GM21423 (cell line): ENCODE data around the gene JCAD.

Experiments used
- ATAC-seq: cut with Tn5 transposase; IDR thresholded peaks from one replicate; pipeline ENCODE4 v1.9.1; 2021; ENCODE audit warnings: mild to moderate bottlenecking, moderate library complexity; ENCODE audit not compliant: unreplicated experiment

The JCAD gene

DNA sequence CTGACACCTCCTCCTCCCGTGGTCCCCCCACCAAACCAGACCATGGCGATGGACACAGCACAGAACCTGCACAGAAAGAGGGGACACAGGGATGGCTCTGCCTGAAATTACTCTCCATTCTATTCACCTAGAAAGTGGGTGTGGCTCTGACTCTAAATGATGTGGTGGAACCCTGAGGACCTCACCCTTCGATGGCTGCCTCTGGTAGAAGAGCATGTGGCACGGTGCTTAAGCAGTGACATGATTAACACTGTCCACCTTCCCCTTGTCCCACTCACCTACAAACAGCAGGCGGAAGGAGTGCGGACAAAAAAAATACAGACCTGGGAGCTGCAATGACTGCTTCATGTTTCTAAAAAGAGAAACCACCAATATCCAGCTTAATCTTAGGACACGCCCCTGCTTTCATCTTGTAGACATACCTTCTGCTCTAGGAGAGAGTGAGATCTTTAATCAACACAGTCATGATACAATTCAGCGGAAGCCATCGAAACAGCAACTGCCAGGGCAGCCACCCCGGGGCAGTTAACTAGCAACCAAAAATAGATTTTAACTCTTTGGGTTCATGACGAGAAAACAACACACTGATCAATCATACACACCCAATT, 11.4 kb downstream of the JCAD start:
- ATAC-seq = no peak

DNA sequence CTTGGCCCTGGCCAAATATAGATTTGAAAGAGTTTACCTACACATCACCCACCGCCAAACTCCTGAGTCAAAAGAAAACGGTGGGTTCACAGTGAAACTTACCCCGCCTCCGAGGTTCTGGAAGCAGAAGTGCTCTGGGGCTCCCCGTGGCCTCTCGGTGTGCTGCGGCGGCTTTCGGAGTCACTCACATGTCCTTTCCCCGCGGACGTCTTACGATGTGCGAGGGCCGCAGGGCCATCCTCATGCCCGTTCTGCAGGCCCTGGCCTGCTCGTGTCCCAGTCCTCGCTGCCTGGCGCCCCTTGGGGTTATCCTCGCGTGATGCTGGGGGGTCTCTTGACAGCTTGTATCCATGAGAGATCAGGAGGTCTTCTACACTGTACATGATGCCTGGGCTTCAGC, 12.0 kb downstream of the JCAD start:
- ATAC-seq = no peak

DNA sequence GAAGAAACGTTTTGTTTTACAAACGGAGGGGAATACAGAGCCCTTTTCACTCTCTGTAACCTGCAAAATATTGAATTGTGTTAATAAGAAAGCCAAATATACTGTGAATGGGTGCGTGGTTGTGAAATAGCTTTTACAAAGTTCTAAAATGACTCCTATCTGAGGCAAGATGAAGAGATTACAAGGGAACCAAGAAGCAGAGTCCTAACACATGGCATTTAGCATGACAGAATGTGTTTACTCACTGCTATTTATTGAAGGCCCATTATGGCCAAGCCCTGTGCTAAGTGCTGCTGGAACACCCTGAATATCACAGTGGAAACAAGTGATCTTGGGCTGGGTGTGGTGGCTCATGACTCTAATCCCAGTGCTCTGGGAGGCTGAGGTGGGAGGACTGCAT, 12.9 kb downstream of the JCAD start:
- no peak for ATAC-seq

DNA sequence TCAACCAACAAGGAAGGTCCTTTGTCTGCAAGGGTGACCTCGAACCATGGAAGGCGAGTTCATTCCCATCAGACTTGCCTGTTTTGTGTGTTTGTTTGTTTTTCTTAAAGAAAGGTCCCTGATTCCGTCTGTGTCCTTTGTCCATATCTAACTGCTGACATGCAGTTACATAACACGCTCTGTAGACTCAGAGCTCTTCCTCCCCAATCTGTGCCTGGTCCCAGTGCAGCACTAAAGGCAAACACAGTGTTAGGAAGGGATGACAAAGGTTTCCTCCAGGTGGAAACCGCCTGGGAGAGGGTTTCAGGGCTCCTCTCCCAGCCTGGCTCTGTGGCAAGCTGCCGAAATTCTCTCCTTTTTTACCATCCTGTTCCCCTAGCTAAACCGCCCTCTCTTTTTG, 13.4 kb downstream of the JCAD start:
- ATAC-seq = no peak

DNA sequence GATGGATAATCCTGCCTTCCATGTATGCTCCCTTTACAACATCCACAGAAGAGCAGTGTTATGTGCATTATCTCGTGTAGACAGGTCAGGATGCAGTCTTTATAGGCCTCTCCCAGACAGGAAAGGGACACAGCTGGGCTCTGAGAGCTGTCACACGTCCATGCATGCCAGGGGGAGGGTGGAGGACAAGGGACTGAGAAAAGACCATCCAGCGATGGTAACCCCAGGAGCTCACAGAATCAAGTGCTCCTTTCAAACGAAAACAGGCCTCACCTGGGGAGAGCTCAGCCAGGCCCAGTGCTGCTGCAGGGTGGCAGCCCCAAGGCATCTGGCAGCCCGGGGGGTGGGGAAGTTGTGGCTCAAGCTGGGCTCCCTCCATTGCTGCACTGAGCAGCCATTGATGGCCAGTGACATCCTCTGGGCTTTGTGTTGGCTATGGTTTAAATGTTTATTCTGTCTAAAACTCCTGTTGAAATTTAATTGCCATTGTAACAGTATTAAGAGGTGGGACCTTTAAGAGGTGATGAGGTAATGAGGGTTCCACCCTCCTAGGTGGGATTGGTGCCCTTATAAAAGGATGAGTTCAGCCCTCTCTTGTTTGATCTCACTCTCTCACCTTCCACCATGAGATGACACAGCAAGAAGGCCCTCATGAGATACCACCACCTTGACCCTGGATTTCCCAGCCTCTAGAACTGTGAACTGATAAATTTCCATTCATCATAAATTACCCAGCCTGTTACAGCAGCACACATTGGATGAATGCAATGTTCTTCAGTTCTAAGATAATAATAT, 15.7 kb downstream of the JCAD start:
- no peak for ATAC-seq

DNA sequence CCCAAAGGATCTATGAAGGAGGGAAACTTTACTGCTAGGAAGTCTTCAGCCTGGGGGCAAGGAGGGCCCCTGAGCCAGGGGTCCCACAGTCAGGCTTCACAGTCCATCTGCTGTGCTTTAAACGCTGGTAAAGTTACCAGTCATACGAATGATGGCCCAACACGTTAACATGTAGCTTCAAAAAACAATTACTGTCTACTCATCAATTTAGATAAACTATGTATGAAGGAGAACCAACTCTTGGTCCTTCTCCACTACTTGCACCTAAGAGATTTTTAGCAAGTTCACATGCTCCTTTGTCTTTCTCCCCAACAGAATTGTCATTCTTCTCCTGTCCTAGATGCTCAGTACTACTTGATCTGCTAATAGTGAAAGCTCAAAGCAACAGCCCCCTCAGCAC, 16.6 kb downstream of the JCAD start:
- ATAC-seq = no peak

DNA sequence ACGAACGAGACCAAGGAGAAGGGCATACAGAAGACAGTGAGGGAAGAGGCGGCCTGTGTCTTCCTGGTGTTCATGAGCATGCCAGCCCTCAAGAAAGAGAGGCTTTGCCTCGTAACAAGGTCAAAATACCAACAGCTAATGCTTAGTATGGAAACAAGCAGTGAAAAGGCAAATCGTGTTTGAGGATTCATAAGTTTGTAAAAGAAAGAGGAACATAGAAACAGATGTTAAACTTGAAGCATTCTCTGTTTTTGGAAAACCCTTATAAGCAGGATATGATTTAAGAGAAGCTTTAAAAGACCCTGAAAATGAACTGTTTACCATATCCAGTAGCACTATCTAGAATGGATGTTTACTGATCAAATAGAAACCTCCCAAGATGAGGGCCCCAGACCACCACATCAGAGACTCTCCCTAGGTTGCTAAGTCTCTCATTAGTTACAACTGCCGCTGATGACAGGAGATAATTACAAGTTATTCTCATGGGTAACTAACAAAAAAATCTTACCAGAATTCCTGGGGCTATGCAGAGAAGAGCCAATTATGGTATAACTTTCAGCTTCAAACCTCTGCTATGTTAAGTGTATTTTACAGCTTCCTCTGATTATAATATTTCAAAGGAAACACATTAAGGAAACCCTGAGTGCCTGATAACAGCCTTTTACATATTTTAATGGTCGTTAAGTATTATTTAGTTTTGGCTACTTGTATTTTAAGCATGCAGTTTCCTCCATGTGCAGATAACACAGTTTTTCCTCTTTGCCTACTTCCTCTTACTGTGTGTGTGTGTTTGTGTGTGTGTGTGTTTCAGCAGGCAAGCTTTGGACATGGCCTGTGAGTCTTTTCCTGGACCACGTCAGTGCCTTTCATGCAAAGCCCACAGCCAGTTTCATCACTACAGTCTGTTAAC, 17.9 kb downstream of the JCAD start:
- ATAC-seq = no peak

DNA sequence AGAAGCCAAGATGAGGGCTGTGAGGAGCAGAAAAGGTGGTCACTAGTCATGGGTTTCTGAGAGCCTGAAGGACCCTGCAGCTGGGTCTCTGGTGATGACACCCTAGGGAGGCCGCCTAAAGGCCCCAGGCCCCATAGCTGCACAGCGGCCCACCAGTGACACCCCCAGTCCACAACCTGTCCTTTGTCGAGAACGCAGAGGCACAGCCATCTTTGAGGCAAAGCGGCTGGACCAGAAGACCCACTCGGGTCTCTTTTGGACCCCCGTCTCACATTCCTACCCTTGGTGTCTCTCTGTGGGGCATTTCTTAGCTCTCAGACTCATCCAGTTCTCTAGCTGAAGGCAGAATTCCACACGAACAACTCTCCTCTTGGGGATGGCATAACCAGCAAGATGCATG, 18.8 kb downstream of the JCAD start:
- no peak for ATAC-seq

DNA sequence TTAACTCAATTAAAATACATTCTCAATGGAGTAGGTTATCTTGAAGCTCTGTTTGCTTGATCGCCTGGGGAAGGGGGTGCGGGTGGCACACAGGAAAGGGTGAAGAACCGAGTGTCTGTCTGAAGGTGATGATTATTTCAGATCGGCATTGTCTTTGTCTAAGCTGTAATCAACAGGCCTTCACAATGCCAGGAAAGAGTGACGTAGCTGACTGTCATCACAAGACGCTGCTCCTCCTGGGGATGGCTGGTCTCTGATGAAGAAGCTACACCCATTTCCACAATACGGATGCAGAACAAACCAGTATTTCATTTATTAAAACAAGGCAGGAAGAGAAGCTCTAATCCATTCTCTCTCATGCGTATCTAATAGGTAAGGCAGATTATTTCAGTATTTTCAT, 19.4 kb downstream of the JCAD start:
- ATAC-seq = no peak

DNA sequence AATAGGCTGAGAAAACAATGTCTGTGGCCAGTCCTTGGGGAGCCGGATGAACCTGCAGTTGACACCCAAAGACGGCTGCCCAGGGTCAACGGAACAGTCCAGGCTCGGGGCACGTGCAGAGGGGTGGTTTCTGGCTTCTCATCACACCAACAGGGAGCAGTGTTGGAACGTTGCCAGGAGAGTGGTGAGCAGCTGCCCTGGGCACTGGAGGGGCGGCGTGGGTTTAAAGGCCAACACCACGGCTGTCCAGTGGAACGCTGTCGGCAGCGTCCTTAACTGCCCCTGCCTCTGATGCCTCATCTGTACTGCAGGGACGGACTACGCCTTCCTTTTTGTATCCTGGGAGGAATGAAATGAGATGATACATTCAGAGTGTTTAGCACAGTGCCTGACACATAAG, 19.8 kb downstream of the JCAD start:
- no peak for ATAC-seq

DNA sequence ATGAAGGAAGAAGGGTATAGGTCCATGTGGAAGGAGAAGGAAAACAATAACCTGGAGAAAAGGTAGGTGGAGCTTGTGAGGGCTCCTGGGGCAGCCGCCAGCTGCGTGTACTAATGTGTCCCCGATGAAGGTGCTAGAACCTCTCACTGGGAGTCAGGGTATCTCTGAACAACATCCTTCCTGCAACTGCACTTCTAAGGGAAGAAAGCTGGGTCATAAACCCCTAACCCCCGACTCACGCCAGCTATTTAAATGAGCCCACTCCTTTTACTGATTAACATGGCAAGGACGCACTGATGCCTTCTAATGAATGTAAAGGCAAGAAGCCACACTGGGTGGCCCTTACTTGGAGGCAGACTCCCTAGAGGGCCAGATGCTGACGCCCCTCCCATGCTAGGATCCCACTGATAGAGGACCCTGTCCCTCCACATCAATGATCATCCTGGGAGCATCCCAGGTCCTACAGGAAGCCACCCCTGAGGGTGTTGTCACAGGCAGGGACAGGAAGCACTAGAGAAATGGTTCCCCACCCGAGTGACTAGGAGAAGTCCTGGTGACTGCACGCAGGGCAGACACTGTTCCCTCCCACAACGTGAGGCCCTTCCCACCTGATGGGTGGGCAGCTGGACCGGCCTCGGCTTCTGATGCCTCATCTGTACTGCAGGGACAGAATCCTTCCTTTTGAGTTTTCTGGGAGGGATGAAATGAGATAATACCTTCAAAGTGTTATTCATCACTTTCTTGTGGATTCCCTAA, 20.4 kb downstream of the JCAD start:
- no peak for ATAC-seq

DNA sequence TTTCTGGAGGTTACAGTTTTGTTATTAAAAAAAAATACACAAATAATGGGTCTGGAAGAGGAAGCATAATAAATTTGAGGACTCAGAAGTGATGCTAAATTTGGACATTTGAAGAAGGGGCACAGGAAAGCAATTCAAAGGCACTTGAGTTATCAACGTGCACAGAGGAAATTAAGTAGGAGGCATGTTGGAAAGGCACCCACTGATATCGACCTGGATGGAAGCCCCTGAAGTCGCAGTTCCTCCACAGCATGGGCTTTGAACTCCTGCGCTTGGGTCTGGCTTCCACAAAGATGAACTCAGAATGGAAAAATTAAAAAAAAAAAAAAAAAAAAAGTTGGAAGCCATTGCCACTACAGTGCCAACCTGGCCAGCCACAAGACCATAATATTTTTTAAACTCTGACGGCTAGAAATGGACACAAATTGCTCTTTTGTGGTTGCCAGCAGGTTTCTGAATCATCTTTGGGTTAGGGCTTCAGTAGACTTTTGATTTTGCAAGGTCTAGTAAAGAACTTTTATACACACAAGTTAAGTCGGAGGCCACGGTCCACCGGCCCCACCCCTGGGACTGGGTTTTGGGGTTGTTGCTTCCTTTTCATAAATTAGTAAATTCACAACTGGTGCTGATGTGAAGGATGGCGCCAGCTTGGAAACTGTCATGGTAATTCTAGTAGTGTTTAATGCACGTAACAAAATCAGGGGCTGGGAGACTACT, 21.6 kb downstream of the JCAD start:
- ATAC-seq = no peak

DNA sequence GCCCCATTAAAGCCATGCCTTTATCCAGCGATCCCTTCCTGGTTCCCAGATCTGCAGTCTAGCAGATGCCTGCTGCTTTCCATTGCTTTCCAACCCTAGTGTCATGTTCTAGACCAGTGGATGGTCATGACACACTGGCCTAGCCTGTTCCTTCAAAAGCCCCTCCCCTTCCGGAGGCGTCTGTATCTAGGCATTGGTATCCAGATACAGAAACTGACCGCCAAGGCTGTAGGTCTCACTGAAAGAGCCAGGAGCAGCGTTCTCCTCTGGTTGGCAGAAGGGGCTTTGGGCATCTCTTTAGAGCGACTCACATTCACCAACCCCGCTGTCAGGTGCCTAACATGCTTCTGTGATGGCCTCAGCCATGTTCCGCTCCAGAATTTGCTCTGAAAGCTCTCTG, 22.6 kb downstream of the JCAD start:
- no peak for ATAC-seq

DNA sequence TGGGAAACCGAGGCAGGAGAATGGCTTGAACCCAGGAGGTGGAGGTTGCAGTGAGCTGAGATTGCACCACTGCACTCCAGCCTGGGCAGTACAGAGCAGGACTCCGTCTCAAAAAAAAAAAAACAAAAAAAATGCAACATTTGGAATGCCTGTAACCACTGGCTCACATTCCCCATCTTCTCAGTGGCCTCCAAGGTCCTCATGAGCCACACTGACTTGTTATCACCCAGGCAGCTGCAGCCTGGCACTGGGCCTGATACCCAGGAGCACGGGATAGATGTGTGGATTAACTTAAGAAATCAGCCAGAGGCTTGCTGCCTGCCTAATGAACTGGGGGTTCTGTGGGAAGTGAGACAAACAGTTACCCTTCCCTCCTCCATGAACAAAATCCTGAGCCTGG, 23.0 kb downstream of the JCAD start:
- ATAC-seq = no peak

DNA sequence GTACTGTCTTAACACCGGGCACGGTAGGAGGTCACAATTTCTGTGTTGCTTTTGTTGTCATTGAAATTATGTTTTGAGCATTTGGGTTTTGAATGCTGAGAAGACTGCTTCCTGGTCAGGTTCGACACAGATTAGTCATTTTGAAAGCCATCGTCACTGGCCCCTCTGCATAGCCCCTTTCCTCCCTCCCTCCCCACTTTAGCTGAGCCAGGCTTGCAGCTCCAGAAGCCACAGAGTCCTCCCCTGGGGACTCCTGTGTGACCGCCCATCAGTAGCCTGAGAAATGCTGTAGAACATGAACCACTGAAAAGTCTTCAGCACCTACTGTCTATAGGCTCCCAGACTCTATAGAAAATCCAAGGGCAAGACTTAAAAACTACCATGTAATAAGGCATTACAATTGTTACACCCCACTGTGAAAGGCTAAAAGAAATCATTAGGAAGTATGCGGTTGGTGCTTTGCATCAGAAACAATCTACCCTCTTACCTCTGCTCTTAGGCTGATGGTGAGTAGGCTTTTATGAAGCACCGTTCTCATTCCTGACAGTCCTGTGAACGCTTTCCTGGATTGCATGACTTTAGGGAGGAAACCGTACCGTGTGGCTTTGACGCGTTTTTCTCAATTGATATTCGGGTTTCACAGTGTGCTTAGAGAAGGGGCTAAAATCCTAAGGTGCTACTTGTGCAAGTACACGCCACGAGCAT, 24.8 kb downstream of the JCAD start:
- no peak for ATAC-seq

DNA sequence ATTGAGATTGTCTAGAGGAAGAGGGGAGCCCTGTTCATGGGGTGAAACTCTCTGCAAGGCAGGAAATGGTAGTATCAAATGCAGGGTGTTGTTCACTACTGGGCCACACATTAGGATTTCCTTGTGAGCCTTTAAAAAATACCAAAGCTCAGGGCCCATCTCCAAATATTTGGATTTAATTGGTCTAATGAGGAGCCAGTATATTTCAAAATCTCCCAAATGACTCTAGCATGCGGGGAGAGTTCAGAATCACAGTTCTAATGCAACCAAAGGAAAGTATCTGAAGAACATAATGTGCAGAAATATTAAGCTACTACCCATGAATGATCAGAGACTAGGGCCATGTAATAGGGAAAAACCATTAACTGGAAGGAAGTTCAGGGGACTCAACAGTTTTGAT, 27.3 kb downstream of the JCAD start:
- ATAC-seq = no peak

DNA sequence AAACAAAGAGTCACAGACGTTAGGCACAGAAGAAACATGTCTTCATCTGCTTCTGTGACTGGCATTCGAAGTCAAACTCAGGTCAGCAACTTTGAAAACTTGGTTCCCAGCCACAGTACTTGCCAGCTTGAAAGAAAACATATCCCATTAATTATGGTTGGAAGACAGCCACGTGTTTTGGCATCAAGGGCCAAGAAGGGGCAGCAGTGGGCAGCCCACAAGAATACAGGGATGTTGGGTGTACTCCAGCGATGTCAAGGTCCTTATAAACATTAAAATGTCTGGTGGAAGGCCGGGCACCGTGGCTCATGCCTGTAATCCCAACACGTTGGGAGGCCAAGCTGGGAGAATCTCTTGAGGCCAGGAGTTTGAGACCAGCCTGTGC, 29.5 kb downstream of the JCAD start:
- no peak for ATAC-seq

DNA sequence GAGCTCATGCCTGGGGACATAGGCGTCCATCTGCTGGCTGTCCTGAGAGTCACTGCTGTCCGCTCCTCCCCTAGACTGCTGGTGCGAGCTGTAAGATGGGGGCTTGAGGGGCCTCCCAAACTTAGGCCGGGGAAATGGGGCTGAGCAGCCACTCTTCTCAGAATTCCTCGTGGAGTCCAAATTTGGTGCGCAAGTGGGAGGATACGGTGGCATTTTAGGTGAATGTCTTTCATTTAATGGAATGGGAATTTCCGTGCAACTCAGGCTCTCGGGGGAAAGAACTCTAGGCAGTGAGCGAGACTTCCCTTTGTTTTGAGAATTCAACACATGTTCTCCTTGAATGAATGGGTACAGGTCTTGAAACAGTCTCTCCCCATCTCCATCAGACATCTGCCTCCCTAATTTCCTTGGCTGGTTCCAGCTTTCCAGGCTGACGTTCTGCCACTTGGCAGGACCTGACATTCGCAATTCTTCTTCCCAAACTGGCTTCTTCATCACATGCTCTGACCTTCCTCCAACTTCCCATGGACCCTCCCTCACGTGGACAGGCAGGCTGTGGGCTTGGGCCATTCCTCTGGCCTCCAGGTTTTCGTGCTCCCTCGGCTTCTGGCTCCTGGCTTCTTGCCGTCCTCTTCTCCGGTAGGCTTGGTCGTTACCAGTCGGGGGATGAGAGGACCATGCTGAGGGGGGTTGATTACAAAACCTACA, 30.1 kb downstream of the JCAD start:
- ATAC-seq = no peak

DNA sequence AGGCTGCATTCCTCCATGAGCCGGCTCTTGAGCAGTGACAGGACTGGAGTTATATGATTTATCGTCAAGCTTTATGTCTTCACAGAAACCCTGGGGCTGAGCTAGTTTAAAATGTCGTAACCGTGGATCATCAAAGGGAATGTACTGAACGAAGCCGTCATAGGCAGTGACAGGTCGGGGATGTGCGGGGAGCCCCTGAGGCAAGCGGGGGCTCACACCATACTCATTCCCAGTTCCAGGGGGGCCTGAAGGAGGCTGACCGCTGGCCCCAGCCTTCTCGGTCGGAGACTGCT, 30.7 kb downstream of the JCAD start:
- ATAC-seq = no peak
